GM12878 (cell line): ENCODE data around the gene TBC1D5. TPM values are rescaled to one million over a fixed set of nuclear protein-coding genes. Genes with fewer than 3 reads are reported as not detected.

Experiments
- ATAC-seq: fragments of 200-7000 bp; cut with Tn5 transposase; 3 replicates; pipeline ENCODE4 v1.9.1; 2020; ENCODE audit warnings: mild to moderate bottlenecking, moderate library complexity
- BruUV-seq: library from RNA; stranded (reverse); fragments of 400-500 nt; replicated peaks from 2 replicates; lab custom pipeline; 2021; lab: Mats Ljungman, UMichigan
- CTCF ChIA-PET: fragments of 300-600 bp; sonication (Branson Sonifier 250); formaldehyde crosslinking; extraction: SDS; loops from one replicate; lab custom pipeline; 2021; ENCODE audit warnings: inconsistent platforms; lab: Yijun Ruan, JAX
- POLR2A ChIA-PET: fragments of 350-600 bp; formaldehyde crosslinking; extraction: SDS; loops from one replicate; lab custom pipeline; 2021; ENCODE audit warnings: inconsistent platforms; lab: Charles Lee
- RAD21 ChIA-PET: fragments of 300-600 bp; sonication (Branson Sonifier 250); formaldehyde crosslinking; loops from one replicate; lab custom pipeline; 2023; ENCODE audit warnings: antibody characterized with exemption; ENCODE audit not compliant: unreplicated experiment; lab: Charles Lee
- SMC1A ChIA-PET: fragments of 300-600 bp; sonication (Branson Sonifier 250); formaldehyde crosslinking; loops from one replicate; lab custom pipeline; 2023; ENCODE audit not compliant: unreplicated experiment, uncharacterized antibody; lab: Charles Lee
- DNase-seq: peaks from one replicate; pipeline ENCODE4 v3.0.0-alpha.2; 2011; ENCODE audit warnings: low read depth, low spot score
- FAIRE-seq: peaks from 3 replicates; lab custom pipeline; 2011; peaks lifted over from hg19 to GRCh38; lab: Jason Lieb, UNC
- H2AFZ ChIP-seq: 2 replicates; pipeline ENCODE4 v1.6.0; 2011; ENCODE audit warnings: low read depth, low read length, control low read depth; ENCODE audit not compliant: control insufficient read depth
- H3K27ac ChIP-seq: 2 replicates; pipeline ENCODE4 v1.5.1; 2011; ENCODE audit warnings: control low read depth; ENCODE audit not compliant: control insufficient read depth, insufficient read depth
- H3K27me3 ChIP-seq, 2 experiments: replicated peaks in 1 of 2; 2 replicates each; pipeline versions ENCODE4 v1.6.0 to v1.6.1; 2011; ENCODE audit warnings: low read length in 1 of 2; ENCODE audit not compliant: control insufficient read depth in 2 of 2, insufficient read depth in 2 of 2
- H3K36me3 ChIP-seq, 2 experiments: 2 replicates each; pipeline ENCODE4 v1.5.1; 2011; ENCODE audit warnings: low read length in 1 of 2; ENCODE audit not compliant: control insufficient read depth in 2 of 2, insufficient read depth in 2 of 2
- H3K4me1 ChIP-seq: 2 replicates; pipeline ENCODE4 v1.6.1; 2011; ENCODE audit warnings: mild to moderate bottlenecking, low read length, moderate library complexity, mixed read lengths; ENCODE audit not compliant: control insufficient read depth, insufficient read depth
- H3K4me2 ChIP-seq: 2 replicates; pipeline ENCODE4 v1.6.0; 2011; ENCODE audit warnings: control low read depth; ENCODE audit not compliant: control insufficient read depth, insufficient read depth
- H3K4me3 ChIP-seq: fragments of 200-600 bp; sonication (generic); 2 replicates; pipeline ENCODE4 v1.5.1; 2016
- H3K79me2 ChIP-seq: 2 replicates; pipeline ENCODE4 v1.6.0; 2011; ENCODE audit warnings: low read length; ENCODE audit not compliant: control insufficient read depth, insufficient read depth
- H3K9ac ChIP-seq: 2 replicates; pipeline ENCODE4 v1.8.0; 2011; ENCODE audit warnings: low read length, control low read depth, mixed read lengths; ENCODE audit not compliant: control insufficient read depth, insufficient read depth
- H3K9me3 ChIP-seq: replicated peaks from 3 replicates; pipeline ENCODE4 v1.5.1; 2011; ENCODE audit warnings: mild to moderate bottlenecking, low read length; ENCODE audit not compliant: control insufficient read depth, insufficient read depth
- H4K20me1 ChIP-seq: 2 replicates; pipeline ENCODE4 v1.6.0; 2011; ENCODE audit not compliant: control insufficient read depth, insufficient read depth
- CEBPB ChIP-seq, 2 experiments: fragments of 150-350 bp in 1 of 2; IDR thresholded peaks; 2 replicates each; pipeline ENCODE4 v1.6.1; 2012 to 2014; ENCODE audit warnings: low read depth in 2 of 2, low read length in 2 of 2, borderline replicate concordance in 1 of 2, inconsistent platforms in 1 of 2
- ESRRA ChIP-seq: IDR thresholded peaks from 2 replicates; pipeline ENCODE4 v1.6.1; 2012; ENCODE audit warnings: mild to moderate bottlenecking, low read length, improper control_type of control experiment
- POLR2AphosphoS5 ChIP-seq: IDR thresholded peaks from 2 replicates; pipeline ENCODE4 v1.6.1; 2011; ENCODE audit warnings: mild to moderate bottlenecking, low read length, inconsistent platforms
- SPI1 ChIP-seq: IDR thresholded peaks from 2 replicates; pipeline ENCODE4 v1.6.1; 2011; ENCODE audit warnings: low read depth, mild to moderate bottlenecking, low read length, moderate library complexity, borderline replicate concordance; ENCODE audit not compliant: insufficient read depth
- WGBS: methylation state at CpG from one replicate; pipeline ENCODE4 v1.1.6; 2016; ENCODE audit warnings: low lambda C conversion rate; ENCODE audit not compliant: insufficient replicate concordance, insufficient coverage; ENCODE audit errors: missing lambda C conversion rate; 5-methylcytosine and 5-hydroxymethylcytosine counted together
- in situ Hi-C: fragments of 300-500 bp; cut with MboI; formaldehyde crosslinking; loops from 9 replicates; pipeline ENCODE4 v1.14.3; 2018; ENCODE audit warnings: mixed read lengths
- intact Hi-C: fragments of 100-400 bp; cut with micrococcal nuclease; formaldehyde crosslinking; loops from one replicate; pipeline ENCODE4 v1.14.2; 2022; ENCODE audit not compliant: unreplicated experiment
- polyA plus RNA-seq, 11 experiments: library from polyadenylated mRNA; depleted of rRNA in 4 of 11; unstranded in 6 of 11; stranded (reverse) in 5 of 11; fragments of >200 nt; fragmentation: Nextera tagmentation in 4 of 11; fragmentation: Illumina TruSeq in 1 of 11; extraction: Ambion mirVana in 4 of 11; extraction: Trizol in 1 of 11; gene quantifications; 1 replicate in 1 of 11; 2 replicates in 10 of 11; pipeline versions ENCODE4 v1.2.1 to v1.2.3, GENCODE V29; 2011 to 2016; ENCODE audit warnings: inconsistent platforms in 2 of 11, missing spikeins in 2 of 11, low read depth in 1 of 11
- total RNA-seq, 4 experiments: library from RNA; depleted of rRNA in 3 of 4; stranded (reverse); fragments of >200 nt in 3 of 4; fragmentation: Illumina TruSeq in 1 of 4; extraction: Trizol in 1 of 4; gene quantifications; 2 replicates each; pipeline versions ENCODE4 v1.2.1 to v1.2.3, GENCODE V29; 2013 to 2021

The TBC1D5 gene
- total and polyA plus RNA-seq, 10 of the 15 experiments (the other 5 are each of a cell fraction or from before 2014, with no cell fraction given): 5.5 to 61.0 (median 43.8) TPM

DNA sequence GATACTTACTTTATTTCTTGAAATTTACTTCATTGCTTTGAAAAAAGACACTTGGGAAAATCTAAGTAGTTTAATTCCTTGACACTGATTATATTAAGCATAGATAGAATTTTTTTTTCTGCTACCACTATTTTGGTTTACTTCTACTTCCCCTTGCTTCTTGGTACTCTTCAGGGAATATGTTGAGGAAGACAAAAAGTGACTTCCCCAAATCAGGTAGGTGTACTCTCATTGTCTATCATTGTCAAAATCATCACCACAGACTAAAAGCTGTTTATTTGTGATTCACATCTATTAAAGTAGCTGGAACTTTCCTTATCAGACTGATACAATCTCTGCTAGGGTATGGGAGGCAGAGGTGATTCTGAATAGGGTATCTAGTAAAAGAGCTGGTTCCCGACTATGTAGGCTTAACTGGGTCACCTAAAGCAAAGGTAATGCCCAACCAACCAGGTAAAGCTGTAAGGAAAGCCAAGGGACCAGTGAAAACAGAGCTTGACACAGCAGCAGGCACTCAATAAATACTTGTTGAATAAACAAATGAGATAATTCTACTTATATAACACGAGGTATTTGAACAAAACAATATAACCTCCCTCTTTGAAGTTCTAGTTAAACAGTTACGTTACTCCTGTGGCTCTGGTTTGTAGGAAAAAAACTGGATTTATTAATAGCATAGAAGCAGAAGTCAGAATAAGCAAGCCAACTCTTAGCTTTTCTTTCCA, 510.7 kb downstream of the TBC1D5 start:
- FAIRE-seq: no peak
- no peak overlapping the region for H3K27ac ChIP-seq
- CTCF ChIA-PET: interaction anchor here (0.7 to 11.2 kb wide), 40 partner anchors 8 to 963 kb away, joined by 3 to 114 read pairs (median 4); partner anchors contain the start of gene PLCL2
- BruUV-seq: no TSS peak
- intact Hi-C loops: loop anchor here (2.0 to 10.0 kb wide), 5 partner anchors 49 to 967 kb away; partner anchors contain the start of genes DPH3 and OXNAD1
- no peak for DNase-seq
- no peak overlapping the region for H3K4me3 ChIP-seq
- SMC1A ChIA-PET: interaction anchor here (0.6 to 5.5 kb wide), 57 partner anchors 8 to 907 kb away, joined by 3 to 77 read pairs (median 4); partner anchors contain the start of gene PLCL2
- in situ Hi-C loops: no loop called here
- RAD21 ChIA-PET: interaction anchor here (0.7 to 4.1 kb wide), 34 partner anchors 8 to 942 kb away, joined by 3 to 33 read pairs (median 5); partner anchors contain the start of gene PLCL2
- no peak overlapping the region for H2AFZ ChIP-seq
- 95% methylated on average over 3 of the region's 3 CpGs for WGBS
- H3K9me3 ChIP-seq: no peaks in the 10 kb centered on the region
- H3K27me3 ChIP-seq: no peaks in the 10 kb centered on the region
- no peak for ATAC-seq
- no peaks in the 10 kb centered on the region for H3K36me3 ChIP-seq
- no peak overlapping the region for H3K9ac ChIP-seq
- no peaks in the 10 kb centered on the region for H4K20me1 ChIP-seq
- peaks cover 12% of the 10 kb centered on the region; the same call in 1 of the 2 replicates for H3K4me1 ChIP-seq
- TF ChIP-seq CEBPB (IDR thresholded peaks at IDR 0.05; ENCODE audit: borderline replicate concordance in 1 of 2, low read depth in 2 of 2, low read length in 2 of 2) (no peak), SPI1 (peak; percentile 8; the same call in 1 of the 2 replicates), ESRRA (no peak), POLR2AphosphoS5 (no peak)
- POLR2A ChIA-PET: interaction anchor here (0.6 to 1.2 kb wide), 2 partner anchors 36 to 120 kb away, joined by 3 read pairs; no protein-coding TSS in a partner anchor
- no peak overlapping the region; the same call in 1 of the 2 replicates for H3K4me2 ChIP-seq
- H3K79me2 ChIP-seq: no peaks in the 10 kb centered on the region
